HG03039 (cell line): ENCODE results near the gene DTD1.

Experiments used
- ATAC-seq: cut with Tn5 transposase; IDR thresholded peaks from one replicate; pipeline ENCODE4 v1.9.1; 2021; ENCODE audit warnings: mild to moderate bottlenecking, moderate library complexity; ENCODE audit not compliant: unreplicated experiment

Gene DTD1

GRCh38 chr20:18662279-18663040, 74.6 kb downstream of the DTD1 start:
- ATAC-seq: no peak

GRCh38 chr20:18663932-18664331, 76.1 kb downstream of the DTD1 start:
- ATAC-seq: no peak

GRCh38 chr20:18665135-18665534, 77.3 kb downstream of the DTD1 start:
- no peak for ATAC-seq

- no peak for ATAC-seq
Measured at GRCh38 chr20:18666803-18667415, 79.1 kb downstream of the DTD1 start.

GRCh38 chr20:18669241-18670019, 81.6 kb downstream of the DTD1 start:
- ATAC-seq: no peak

- no peak for ATAC-seq
Measured at GRCh38 chr20:18671203-18671710, 83.4 kb downstream of the DTD1 start.

GRCh38 chr20:18672834-18673233, 85.0 kb downstream of the DTD1 start:
- no peak for ATAC-seq

GRCh38 chr20:18676396-18676795, 88.5 kb downstream of the DTD1 start:
- ATAC-seq: no peak

- ATAC-seq: no peak
Measured at GRCh38 chr20:18677126-18677525, 89.3 kb downstream of the DTD1 start.

DNA sequence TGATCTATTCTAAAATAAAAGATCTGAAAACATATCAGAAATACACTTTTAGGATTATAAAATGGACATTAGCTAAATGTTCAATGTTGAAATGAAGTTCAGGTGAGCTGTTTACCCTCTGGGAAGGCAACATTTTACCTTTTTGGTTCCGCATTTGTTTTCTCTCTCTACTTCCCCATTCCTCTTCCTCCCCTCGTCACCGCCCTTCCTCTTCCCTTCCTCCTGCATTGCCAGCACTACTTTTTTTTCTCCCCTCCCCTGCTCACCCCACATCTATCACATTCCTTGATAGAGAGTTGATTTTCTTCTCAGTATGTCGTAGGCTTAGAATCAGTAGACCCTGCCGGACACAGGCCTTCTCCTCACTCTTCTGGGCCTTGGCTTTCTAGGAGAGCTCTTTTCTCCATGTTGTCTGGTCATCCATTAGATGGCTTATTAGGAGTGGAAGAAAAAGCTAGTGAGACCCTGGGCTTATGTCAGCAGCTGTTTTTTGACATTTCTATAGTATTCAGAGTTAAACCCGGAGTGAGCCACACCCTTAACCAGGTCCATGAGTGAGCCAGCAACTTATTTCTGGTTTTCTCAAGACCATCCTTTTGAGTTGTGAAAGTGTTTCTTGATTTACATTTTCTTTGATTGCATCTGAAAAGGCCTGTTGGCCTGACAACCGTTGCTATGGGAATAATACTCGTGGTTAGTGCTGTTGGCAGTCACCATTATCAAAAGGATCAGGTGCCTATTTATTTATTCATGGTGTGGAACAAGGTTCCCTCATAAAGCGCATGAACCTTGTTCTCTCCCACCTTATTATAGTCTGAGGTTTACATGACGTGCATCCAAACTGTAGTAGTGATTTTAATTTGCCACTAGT, 90.9 kb downstream of the DTD1 start:
- no peak for ATAC-seq

- ATAC-seq: no peak
Measured at GRCh38 chr20:18683839-18684238, 96.0 kb downstream of the DTD1 start.

DNA sequence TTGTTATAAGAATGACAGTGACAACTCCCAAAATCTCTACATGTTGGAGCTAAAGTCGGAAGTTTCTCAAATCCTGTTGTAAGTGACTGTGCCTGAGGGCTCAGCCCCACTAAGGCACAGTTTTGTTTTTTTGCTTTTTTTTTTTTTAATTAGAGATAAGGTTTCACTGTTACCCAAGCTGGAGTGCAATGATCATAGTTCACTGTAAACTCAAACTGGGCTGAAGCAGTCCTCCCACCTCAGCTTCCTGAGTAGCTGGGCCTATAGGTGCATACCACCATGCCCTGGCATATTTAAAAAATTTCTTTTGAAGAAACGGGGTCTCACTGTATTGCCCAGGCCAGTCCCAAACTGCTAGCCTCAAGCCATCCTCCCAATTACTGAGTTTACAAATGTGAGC, 96.9 kb downstream of the DTD1 start:
- no peak for ATAC-seq

- no peak for ATAC-seq
Measured at GRCh38 chr20:18685406-18685805, 97.6 kb downstream of the DTD1 start.

DNA sequence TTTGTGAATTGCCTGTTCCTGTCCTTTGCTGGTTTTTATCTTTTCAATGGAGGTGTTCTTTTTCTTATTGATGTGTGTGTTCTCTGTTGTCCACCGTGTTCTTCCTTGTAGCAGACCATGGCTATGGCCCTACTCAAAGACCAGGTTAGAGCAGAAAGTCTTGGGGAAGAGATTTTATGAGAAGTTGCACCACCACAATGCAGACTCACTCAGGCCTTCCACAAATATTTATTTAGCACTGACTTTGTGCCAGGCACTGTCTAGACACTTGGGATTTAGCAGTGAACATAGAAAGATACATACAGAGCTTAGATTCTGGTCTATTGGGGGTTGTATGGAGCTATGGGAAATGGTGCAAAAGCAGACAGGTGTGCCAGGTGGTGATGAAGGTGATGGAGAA, 98.8 kb downstream of the DTD1 start:
- no peak for ATAC-seq

DNA sequence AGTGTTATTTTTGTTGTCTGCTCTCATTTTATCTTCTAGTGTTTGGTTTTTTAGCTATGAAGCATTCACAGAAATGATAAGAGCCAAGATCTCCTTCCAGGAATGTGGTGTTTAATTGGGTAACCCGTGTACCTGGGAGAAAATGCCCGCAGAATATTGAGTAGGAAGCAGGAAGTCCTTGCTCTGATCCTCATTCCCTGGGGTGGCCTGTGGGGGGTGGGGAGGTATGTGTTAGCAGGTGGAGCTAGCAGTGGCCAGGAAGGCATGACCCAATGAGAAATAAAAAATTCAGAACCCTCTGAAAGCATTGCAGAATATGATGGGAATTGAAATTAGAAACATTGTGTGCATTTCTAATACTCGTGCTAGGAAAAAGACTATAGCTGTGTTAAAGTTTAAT, 100.8 kb downstream of the DTD1 start:
- ATAC-seq: no peak

DNA sequence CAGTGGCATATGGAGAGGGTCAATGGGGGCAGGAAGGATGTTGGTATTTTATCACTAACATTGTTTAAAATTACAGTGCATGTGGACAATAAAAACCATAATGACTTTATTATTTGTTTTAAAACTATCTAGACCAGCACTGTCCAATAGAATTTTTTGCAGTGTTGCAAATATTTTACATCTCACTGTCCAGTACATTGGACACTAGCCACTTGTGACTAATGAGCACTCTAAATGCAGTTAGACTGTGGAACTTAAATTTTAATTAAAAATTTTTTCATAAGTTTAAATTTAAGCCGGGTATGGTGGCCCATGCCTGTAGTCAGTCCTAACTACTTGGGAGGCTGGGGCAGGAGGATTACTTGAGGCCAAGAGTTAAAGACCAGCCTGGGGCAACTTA, 101.7 kb downstream of the DTD1 start:
- no peak for ATAC-seq

DNA sequence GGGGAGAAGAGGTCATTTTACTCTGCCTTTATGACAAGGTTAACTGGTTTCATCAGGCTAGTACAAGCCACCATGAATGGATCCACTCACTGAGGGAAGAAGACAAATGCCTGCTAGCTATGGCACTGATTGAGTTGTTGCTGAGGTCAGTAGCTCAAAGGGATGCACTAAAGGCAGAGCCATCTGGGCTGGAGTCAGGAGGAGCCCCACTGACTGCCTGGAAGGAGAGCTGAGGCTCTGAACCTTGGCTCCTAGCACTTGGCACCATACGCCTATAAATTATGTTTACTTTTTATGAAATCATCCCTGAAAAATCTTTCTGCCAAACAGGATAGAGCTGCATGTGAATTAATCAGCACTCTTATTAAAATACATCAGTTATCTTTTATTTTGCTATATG, 104.6 kb downstream of the DTD1 start:
- no peak for ATAC-seq

DNA sequence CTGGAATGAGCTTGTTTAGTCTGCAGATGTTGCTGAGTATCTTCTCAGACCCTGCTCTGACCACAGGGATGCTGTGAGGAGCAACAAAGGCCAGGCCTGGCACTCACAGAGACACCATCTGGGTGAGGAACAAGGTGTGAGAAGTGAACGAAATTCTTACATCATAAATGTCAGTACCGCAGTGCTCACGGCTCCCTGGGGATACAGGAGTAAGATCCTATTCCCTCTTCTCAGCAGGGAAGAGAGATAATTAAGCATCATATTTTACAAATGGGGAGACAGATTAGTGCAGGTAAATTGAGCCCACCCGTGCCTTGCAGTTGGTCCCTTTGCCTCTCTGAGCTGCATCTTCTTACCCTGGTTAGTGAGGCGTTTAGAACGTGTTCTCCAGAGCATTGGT, 106.2 kb downstream of the DTD1 start:
- no peak for ATAC-seq

- ATAC-seq: no peak
Measured at GRCh38 chr20:18695175-18695574, 107.3 kb downstream of the DTD1 start.

DNA sequence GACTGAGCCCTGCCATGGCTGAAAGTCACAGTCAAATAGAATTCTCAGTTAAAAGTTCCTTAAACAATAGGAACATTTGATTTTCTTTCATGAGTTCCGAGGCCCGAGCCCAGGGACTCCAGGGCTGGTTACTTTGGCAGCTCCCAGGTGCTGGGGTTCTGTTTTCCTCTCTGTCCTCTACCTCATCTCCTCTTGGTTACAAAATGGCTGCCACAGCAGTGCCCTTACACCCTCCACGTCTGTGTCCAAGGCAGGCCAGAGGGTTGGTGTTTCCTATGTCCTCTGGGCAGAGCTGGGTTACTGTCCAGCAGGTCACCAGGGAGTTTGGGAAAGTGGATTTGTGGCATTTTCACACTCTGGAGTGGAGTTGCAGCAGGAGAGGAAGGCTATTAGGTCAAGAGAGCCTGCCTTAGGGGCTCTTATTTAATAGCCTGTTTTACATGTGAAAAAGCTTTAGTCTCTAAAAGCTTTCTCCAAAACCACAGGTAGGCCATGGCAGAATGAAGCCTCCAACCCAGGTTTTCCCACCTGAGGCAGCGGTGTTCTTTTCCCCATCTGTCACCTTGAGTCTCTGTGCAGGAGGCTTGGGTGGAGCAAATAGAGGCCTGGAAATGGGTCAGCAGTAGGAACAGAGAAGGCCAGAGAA, 111.0 kb downstream of the DTD1 start:
- ATAC-seq: no peak
